HG02973 (cell line): ENCODE results near the gene GUCY1A1.

Experiments used
- ATAC-seq: cut with Tn5 transposase; IDR thresholded peaks from one replicate; pipeline ENCODE4 v1.9.1; 2021; ENCODE audit warnings: moderate library complexity; ENCODE audit not compliant: unreplicated experiment

The GUCY1A1 gene

GRCh38 chr4:155724731-155725130, 58.1 kb downstream of the GUCY1A1 start:
- no peak for ATAC-seq

- ATAC-seq = no peak
Measured at GRCh38 chr4:155734065-155734464, 67.4 kb downstream of the GUCY1A1 start.

GRCh38 chr4:155734951-155735350, 68.3 kb downstream of the GUCY1A1 start:
- no peak for ATAC-seq

- no peak for ATAC-seq
Measured at GRCh38 chr4:155735496-155735895, 68.8 kb downstream of the GUCY1A1 start.

GRCh38 chr4:155738548-155738947, 71.9 kb downstream of the GUCY1A1 start:
- no peak for ATAC-seq

GRCh38 chr4:155741546-155741945, 74.9 kb downstream of the GUCY1A1 start:
- ATAC-seq = no peak

- ATAC-seq = no peak
Measured at GRCh38 chr4:155742310-155743015, 75.8 kb downstream of the GUCY1A1 start.

- ATAC-seq = no peak
Measured at GRCh38 chr4:155745984-155746383, 79.3 kb downstream of the GUCY1A1 start.

- no peak for ATAC-seq
Measured at GRCh38 chr4:155748039-155748438, 81.4 kb downstream of the GUCY1A1 start.

- ATAC-seq = no peak
Measured at GRCh38 chr4:155749041-155749440, 82.4 kb downstream of the GUCY1A1 start.

GRCh38 chr4:155751569-155751968, 84.9 kb downstream of the GUCY1A1 start:
- ATAC-seq = no peak

- no peak for ATAC-seq
Measured at GRCh38 chr4:155757745-155758265, 91.2 kb downstream of the GUCY1A1 start.

GRCh38 chr4:155758481-155759371, 92.1 kb downstream of the GUCY1A1 start, which contains the start of gene GUCY1B1:
TSS of gene GUCY1B1 (plus strand) at chr4:155759021. CDS start at chr4:155759141, 120 bp downstream.
- peak; percentile 97 for ATAC-seq

GRCh38 chr4:155759372-155760252, 93.0 kb downstream of the GUCY1A1 start:
- ATAC-seq = no peak

- no peak for ATAC-seq
Measured at GRCh38 chr4:155761047-155761446, 94.4 kb downstream of the GUCY1A1 start.

- ATAC-seq = no peak
Measured at GRCh38 chr4:155761916-155762315, 95.3 kb downstream of the GUCY1A1 start.

GRCh38 chr4:155762334-155762733, 95.7 kb downstream of the GUCY1A1 start:
- no peak for ATAC-seq

- ATAC-seq = no peak
Measured at GRCh38 chr4:155763551-155763950, 96.9 kb downstream of the GUCY1A1 start.

- no peak for ATAC-seq
Measured at GRCh38 chr4:155765149-155765548, 98.5 kb downstream of the GUCY1A1 start.

GRCh38 chr4:155766622-155767021, 100.0 kb downstream of the GUCY1A1 start:
- ATAC-seq = no peak

- ATAC-seq = no peak
Measured at GRCh38 chr4:155768370-155768769, 101.7 kb downstream of the GUCY1A1 start.
